Sciatic nerve (tissue), 2 donors: Measurements from ENCODE around the gene RRP7A. TPM values are rescaled to one million over a fixed set of nuclear protein-coding genes. Genes with fewer than 3 reads are reported as not detected.
A peak's percentile ranks its signal among the peaks of the same experiment; 100 is the strongest.
"Not testable (repeated sequence)": the region's sequence is repeated elsewhere in the genome, so short reads cannot be mapped to it uniquely, and the experiment has no call there.

Source experiments
- ATAC-seq: fragments of 200-7000 bp; cut with Tn5 transposase; one replicate; pipeline ENCODE4 v1.9.1; 2020; ENCODE audit warnings: mild to moderate bottlenecking, moderate library complexity
- DNase-seq: peaks from one replicate; pipeline ENCODE4 v3.0.0-alpha.2; 2020; ENCODE audit warnings: low spot score
- intact Hi-C: fragments of 100-400 bp; cut with DNase I; formaldehyde crosslinking; loops from one replicate; pipeline ENCODE4 v1.14.2; 2022
- total RNA-seq: library from RNA; stranded (reverse); fragmentation: NEBNext Ultra II Directional; extraction: Animal tissue kit (Norgen Biotek cat#: 25700); gene quantifications from one replicate; pipeline ENCODE4 v1.2.1, GENCODE V29; 2021
- donor health status: DM: no; HTN: no; CAD: no.
- donor health status: DM: no; HTN: no; CAD: no.

RRP7A gene, protein sequence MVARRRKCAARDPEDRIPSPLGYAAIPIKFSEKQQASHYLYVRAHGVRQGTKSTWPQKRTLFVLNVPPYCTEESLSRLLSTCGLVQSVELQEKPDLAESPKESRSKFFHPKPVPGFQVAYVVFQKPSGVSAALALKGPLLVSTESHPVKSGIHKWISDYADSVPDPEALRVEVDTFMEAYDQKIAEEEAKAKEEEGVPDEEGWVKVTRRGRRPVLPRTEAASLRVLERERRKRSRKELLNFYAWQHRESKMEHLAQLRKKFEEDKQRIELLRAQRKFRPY
- 39.6 TPM for total RNA-seq

DNA sequence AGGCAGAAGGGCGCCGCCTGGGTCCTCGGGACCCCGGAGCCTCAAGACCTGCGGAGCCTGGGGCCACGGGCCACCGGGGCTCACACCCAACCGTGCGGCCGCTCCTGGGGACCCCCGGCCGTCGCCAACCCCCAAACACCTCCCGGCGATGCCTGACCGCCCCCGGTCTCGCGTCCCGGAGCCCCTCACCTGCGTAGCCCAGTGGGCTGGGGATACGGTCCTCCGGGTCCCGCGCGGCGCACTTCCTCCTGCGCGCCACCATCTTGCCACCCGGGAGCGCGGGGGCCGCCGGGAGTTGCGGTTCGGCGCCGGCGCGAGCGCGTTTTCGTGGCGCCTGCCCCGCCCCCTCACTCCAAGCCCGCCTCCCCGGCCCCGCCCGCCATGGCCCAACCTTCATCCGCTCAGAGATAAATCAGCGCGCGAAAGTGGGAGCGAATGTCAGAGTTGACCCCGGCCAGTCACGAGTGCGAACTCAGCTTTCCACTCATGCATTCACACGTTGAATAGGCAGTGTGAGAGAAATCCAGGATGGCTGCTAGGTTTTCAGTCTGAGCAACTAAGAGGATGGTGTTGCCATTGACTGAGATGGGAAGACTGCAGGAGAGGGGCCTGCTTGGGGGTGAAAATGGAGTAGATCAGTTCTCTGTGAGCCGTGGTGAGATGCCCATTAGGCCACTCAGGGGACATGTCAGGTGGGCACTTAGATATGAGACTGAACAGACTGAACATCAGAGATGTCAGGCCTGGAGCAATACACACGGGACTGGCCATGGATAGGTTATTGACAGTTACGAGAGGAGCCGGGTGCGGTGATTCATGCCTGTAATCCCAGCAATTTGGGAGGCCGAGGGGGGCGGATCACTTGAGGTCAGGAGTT lies at the start of gene RRP7A:
Gene RRP7A, minus strand, starts transcription at position 272 of the 877 bp plus-strand sequence. Its CDS starts 10 bp downstream, at position 262.
- ATAC-seq: peak; percentile 88
- DNase-seq: peak; percentile 91
- intact Hi-C loops: no loop called here

DNA sequence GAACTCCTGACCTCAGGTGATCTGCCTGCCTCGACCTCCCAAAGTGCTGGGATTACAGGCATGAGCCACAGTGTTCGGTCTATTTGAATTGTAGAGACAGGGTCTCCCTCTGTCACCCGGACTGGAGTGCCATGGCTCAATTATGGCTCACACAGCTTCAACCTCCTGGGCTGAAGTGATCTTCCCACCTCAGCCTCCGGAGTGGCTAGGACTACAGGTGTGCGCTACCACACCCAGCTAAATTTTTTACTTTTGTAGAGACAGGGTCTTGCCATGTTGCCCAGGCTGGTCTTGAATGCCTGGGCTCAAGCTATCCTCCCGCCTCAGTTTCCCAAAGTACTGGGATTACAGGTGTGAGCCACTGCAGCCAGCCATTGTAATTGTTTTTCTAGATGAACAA lies 48.4 kb upstream of the RRP7A start:
- DNase-seq, intact Hi-C loops, ATAC-seq: not testable (repeated sequence)

DNA sequence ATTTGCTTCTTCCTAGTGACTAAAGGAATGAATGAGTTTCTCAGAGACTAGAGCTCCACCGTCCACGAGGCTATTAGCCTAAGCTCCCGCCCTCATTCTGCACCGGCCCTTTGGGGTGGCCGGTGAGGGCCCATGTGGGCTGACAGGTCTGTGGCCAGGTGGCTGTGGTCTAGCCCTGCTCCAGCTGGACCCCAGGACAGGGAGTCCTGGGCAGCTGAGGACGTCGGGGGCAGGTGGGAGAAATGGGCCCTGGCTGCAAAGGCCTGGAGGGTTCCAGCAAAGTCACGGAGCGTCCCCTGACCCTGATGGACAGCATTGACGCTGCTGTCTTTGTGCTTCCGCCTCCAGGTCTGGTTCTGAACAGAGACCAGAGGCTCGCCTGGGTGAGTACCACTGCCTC lies 46.4 kb upstream of the RRP7A start:
- no peak for DNase-seq
- intact Hi-C loops: no loop called here
- ATAC-seq: no peak

DNA sequence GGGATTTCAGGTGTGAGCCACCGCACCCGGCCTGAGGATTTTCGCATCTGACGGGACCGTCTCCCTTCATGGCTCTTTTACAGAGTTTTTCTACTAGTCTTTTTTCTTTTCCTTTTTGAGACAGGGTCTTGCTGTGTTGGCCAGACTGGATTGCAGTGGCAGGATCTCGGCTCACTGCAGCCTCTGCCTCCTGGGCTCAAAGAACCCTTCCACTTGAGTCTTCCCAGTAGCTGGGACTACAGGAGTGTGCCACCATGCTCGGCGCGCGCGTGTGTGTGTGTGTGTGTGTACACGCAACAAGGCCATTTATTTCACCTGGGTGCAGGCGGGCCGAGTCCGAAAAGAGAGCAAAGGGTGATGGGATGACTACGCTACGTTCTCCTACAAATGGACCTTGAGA lies 45.1 kb upstream of the RRP7A start:
- no peak for DNase-seq
- ATAC-seq: no peak
- intact Hi-C loops: no loop called here

DNA sequence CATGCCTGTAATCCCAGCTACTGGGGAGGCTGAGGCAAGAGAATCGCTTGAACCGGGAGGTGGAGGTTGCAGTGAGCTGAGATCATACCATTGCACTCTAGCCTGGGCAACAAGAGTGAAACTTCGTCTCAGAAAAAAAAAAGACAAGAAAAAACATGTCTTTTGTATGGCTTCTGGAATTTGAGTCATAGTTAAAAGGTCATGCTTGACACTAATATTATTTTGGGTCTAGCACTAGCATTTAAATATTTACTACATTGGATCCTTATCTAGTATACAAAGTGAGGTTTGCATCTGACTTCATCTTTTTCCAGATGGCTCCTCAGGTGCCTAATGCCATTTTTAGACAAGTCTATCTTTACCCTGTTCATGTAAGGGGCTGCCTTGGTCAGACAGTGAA lies 44.3 kb upstream of the RRP7A start:
- ATAC-seq, DNase-seq, intact Hi-C loops: not testable (repeated sequence)

DNA sequence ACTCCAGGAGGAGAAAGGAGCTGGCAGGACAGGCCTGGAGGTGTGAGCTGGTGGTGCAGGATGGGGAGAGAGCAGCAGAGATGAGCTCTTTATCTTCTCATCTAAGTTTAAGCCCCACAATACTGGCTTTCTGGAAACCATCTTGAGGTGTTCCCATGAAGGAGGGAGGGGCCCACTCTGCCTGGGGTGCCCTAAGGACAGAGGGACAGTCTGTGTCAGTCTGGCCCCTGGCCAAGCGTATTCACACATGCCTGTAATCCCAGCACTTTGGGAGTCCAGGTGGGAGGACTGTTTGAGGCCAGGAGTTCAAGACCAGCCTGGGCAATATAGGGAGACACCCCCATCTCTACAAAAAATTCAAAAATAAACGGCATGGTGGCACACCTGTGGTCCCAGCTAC lies 43.1 kb upstream of the RRP7A start:
- intact Hi-C loops: no loop called here
- no peak for DNase-seq
- ATAC-seq: no peak

DNA sequence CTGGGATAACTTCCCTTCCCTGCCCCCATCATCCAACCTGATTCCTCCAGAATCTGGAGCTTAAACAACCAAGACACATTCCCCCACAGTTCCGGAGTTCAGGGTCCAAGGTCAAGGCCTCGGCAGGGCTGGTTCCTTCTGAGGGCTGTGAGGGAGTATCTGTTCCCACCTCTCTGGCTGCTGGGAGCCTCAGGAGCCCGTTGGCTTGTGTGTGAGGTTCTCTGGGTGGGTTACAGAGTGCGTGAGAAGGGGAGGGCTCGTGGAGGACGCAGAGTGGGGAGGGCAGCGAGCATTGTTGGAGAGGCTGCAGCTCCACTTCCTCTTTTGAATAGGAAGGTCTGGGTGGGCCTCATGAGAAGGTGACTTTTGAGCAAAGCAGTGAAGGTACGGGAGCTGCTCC lies 42.7 kb upstream of the RRP7A start:
- intact Hi-C loops: no loop called here
- ATAC-seq (peak; percentile 21), DNase-seq (no peak)

DNA sequence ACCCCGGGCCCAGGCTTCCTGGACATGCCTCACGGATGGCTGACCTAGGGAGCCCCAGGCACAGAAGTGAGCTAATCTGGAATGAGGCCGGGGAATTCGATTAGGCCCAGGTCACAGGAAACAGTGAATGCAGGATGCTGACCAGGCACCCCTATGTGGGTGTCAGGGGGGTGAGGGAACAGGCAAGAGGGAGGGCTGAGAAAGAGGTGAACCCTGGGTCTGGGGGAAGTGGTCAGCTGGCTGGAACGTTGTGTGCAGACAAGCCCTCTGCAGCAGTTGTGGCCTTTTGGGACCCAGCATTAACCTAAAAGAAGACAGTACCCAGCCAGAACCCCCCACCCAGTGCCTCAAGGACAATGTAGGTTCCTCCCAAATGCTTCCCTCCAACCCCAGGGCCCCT lies 42.3 kb upstream of the RRP7A start:
- DNase-seq (no peak), ATAC-seq (peak; percentile 7)
- intact Hi-C loops: no loop called here

DNA sequence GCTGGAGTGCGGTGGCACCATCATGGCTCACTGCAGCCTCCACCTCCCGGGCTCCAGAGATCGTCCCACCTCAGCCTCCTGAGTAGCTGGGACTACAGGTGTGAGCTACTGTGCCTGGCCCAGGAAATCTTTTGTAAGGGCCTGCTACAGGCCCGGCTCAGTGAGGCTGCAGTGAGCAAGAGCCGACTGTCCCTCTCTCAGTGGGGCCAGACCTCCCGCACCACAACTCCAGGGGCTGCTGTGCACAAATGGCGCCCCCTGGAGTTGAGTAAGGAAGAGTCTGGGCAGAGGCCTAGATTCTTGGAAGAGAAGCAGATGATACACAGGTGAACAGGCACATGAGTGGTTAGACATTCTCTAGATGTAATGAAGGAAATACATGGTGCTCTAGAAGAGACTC lies 41.2 kb upstream of the RRP7A start:
- no peak for ATAC-seq

DNA sequence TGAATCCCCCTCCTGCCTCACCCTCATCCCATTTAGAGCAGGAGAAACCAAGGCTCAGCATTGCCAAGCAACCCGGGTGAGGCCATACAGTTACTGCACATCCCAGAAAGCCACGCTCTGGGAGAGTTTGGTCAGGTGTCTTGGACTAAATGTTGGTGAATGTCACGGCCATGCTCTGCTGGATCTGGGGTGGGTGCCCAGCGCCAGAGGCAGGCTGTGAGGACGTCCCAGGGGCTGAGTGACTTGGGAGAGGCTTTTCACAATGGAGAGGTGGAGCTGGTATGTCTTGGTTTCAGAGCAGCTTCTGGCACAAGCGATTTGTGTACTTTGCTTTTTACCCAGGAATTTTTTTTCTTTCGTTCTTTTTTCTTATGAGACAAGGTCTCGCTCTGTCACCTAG lies 40.8 kb upstream of the RRP7A start:
- intact Hi-C loops: no loop called here

More for the DNA sequence above, 41.2 kb upstream of the RRP7A start:
- intact Hi-C loops: no loop called here
- no peak for DNase-seq

DNA sequence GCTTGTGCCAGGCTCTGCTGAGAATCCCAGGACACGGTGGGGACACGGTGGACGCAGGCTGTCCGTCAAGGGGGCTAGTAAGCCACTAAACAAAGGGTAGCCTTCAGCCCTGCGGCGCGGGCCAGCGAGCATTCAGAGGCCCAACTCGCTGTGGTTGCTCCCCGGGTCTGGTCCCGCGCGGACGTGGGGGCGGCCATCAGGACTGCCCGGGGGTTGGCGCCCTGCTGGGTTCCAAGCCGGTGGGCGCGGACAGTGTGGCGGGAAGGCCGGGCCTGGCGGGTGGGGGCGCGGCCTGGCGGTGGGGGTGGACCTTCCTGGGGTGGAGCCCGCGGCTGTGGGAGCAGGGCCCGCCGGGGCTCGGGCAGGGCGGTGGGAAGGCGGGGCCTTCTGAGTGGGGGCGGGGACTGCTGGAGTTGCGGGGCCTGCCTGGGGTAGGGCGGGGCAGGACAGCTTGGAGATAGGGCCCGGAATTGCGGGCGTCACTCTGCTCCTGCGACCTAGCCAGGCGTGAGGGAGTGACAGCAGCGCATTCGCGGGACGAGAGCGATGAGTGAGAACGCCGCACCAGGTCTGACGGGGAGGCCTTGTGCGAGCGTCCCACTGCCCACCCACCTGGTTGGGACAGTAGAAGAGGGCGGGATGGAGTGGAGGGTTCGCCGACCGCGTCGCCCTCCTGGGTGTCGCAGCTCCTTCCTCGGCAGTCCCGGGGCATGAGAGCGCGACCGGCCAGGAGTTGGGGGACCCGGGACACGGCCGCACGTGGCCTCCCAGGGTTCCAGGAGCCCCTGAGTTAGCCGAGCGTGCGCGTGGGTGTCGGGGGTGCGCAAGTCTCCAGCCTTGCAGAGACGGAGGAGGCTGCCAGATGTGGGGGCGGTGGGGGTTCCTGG lies 34.1 kb upstream of the RRP7A start, which contains the start of gene SERHL2:
Gene SERHL2, plus strand, starts transcription at position 482 of the 887 bp plus-strand sequence. Its CDS starts 65 bp downstream, at position 547.
- DNase-seq (peak; percentile 95), ATAC-seq (peak; percentile 97)
- intact Hi-C loops: no loop called here

More for the DNA sequence above, 40.8 kb upstream of the RRP7A start:
- DNase-seq (no peak), ATAC-seq (no peak)

DNA sequence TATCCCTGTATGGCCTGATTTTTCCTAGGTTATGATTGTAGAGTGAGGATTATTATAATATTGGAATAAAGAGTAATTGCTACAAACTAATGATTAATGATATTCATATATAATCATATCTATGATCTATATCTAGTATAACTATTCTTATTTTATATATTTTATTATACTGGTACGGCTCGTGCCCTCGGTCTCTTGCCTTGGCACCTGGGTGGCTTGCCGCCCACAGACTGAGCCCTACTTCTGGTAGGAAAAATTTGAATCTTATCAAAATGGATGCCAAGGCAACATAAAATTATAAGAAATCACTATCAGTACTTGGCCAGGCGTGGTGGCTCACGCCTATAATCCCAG lies 32.7 kb upstream of the RRP7A start:
- ATAC-seq, intact Hi-C loops, DNase-seq: not testable (repeated sequence)

DNA sequence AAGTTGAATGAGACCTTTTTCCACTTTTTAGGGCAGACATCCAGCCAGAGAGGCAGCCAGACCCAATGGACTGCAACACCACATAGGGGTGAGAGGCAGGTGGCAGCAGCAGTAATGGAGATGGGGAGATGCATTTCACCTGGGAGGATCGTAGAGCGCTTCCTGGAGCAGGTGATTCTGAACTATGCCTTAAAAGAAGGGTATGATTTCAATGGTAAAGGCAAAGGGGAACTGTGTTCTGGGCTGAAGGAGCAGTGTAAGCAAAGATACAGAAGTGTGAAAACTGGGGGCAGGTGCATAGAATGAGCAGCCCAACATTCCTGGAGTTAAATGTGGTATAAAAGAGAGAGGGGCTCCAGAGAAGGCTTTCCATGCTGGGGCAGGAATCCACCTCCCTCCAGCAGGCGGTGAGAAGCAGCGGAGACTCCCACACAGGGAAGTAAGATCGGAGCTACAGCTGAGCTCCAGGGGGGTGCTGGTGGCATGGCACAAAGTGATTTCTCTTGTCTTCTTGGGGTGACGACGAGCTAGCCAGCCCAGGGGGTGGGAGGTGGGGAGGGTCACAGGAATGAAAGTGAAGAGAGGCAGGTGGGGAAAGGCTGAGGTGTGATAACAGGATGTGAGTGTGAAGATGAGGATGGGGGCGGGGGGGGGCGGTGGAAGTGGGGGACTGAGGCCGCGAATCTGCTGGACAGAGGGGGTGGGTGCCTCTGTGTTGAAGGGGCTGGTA lies 29.9 kb upstream of the RRP7A start:
- ATAC-seq (no peak), DNase-seq (no peak)
- intact Hi-C loops: no loop called here

DNA sequence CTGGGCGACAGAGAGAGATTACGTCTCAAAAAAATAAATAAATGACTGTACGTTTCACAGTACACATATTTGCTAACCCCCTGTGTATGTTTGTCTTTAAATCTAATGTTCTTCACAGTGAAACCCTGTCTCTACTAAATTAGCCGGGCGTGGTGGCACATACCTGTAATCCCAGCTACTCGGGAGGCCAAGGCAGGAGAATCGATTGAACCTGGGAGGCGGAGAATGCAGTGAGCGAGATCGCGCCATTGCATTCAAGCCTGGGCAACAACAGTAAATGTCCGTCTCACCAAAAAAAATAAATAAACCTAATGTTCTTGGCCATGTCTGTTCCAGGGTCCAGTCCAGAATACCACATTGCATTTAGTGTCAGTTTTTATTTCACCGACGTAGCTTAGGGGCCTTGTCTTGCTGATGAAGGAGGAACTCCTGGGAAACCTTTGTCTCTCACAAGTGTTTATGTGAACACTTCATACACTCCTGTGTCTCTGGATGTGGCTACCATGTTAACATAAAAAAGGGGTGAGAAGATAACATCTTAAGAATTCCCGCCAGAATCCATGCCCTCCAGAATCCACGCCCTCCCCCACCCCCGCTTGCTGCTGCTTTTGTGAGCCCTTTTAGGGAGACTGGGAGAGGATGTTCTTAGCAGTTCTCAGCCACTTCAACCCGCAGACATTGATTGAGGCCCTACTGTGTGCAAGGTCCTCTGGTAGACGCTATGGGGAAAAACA lies 29.2 kb upstream of the RRP7A start:
- ATAC-seq: no peak
- no peak for DNase-seq
- intact Hi-C loops: no loop called here

DNA sequence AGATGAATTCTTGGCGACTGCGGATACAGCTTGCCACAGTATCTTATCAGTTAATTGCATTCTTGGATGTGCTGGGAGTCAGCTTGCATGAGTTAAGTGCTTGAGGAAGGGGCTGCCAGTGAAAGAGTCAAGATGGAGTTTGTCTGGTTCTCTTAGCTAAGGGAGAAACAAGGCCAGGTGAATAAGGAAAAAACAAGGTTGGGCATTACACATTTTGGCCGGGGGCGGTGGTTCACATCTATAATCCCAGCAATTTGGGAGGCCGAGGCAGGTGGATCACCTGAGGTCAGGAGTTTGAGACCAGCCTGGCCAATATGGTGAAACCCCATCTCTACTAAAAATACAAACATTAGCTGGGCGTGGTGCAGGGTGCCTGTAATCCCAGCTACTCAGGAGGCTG lies 28.5 kb upstream of the RRP7A start:
- intact Hi-C loops, DNase-seq, ATAC-seq: not testable (repeated sequence)

DNA sequence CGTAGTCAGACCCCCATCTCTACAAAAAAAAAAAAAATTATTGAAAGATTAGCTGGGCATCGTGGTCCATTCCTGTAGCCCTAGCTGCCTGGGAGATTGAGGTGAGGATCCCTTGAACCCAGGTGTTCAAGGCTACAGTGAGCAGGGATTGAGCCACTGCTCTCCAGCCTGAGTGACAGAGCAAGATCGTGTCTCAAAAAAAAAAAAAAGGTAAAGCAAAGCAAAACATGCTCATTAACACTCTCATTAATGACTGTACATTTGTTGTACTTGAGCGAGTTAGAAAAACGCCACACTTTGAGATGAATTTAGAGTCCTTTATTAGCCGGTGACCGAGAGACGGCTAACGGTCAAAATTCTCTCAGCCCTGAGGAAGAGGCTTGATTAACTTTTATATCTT lies 28.0 kb upstream of the RRP7A start:
- intact Hi-C loops: no loop called here
- ATAC-seq (no peak), DNase-seq (no peak)

DNA sequence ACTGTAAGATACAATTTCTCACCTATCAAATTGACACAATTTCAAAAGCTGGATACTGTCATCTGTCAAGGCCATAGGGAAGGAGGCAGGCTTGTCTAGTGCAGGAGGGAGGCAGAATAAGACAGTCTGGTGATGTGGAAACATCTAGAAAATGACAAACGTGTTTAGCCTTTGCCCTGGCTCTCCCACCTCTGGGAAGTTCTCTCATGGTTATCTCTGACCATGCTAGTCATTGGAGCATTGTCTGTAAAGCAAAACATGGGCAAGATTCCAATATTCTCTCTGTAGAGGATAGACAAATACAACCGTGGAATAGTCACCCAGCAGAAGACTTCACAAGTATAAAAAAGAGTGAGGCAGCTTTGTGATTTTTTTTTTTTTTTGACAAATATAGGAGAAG lies 25.1 kb upstream of the RRP7A start:
- ATAC-seq (no peak), DNase-seq (no peak)
- intact Hi-C loops: no loop called here

DNA sequence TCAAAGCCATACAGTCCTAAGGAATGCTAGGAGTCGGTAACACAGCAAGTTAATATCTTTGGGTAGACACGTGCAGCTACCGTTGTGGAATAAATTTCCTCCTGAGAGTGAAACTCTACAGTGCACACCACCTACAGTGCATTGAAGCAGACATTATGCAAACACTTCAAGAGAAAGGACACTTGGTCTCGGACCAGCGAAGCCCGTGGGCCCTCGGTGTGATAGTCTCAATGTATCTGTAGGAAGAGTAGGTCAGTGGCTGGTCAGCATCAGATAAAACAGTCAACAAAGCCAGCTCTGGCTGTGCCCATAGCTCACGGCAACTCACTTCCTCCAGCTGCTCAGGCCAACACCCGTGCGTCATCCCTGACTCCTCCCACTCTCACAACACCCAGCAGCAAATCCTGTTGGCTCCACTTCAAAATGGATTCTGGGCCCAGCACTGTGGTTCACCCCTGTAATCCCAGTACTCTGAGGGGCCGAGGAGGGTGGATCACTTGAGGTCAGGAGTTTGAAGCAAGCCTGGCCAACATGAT lies 19.7 kb upstream of the RRP7A start:
- DNase-seq, intact Hi-C loops: not testable (repeated sequence)
- peak; percentile 82 for ATAC-seq
